Activated CD4-positive, alpha-beta T cell treated with anti-CD3 and anti-CD28 coated beads, Interleukin-2, amount 50 U/mL, for 4 hours (primary cell): ENCODE data around the gene VAV2.

ENCODE experiments used
- DNase-seq, 2 experiments: peaks; one replicate each; pipeline ENCODE4 v3.0.0-alpha.2; 2020

Gene VAV2

GRCh38 chr9:133980864-133981588 lies 11.1 kb downstream of the VAV2 start:
- DNase-seq: no peak

- DNase-seq: no peak
Observed at GRCh38 chr9:133979921-133980863, 11.9 kb downstream of the VAV2 start.

GRCh38 chr9:133979273-133979920 lies 12.7 kb downstream of the VAV2 start:
- no peak for DNase-seq

GRCh38 chr9:133978899-133979272 lies 13.2 kb downstream of the VAV2 start:
- no peak for DNase-seq

GRCh38 chr9:133978226-133978898 lies 13.8 kb downstream of the VAV2 start:
- no peak for DNase-seq

GRCh38 chr9:133977421-133978201 lies 14.5 kb downstream of the VAV2 start:
- no peak for DNase-seq

- DNase-seq: no peak
Observed at GRCh38 chr9:133976887-133977286, 15.2 kb downstream of the VAV2 start.

- DNase-seq: no peak
Observed at GRCh38 chr9:133976191-133976861, 15.8 kb downstream of the VAV2 start.

GRCh38 chr9:133975511-133975910 lies 16.6 kb downstream of the VAV2 start:
- DNase-seq: no peak

GRCh38 chr9:133974631-133975341 lies 17.3 kb downstream of the VAV2 start:
- no peak for DNase-seq

GRCh38 chr9:133973791-133974630 lies 18.1 kb downstream of the VAV2 start:
- DNase-seq: no peak

GRCh38 chr9:133973111-133973790 lies 18.9 kb downstream of the VAV2 start:
- DNase-seq: no peak

GRCh38 chr9:133971981-133972941 lies 19.9 kb downstream of the VAV2 start:
- DNase-seq: no peak

GRCh38 chr9:133971121-133971951 lies 20.8 kb downstream of the VAV2 start:
- no peak for DNase-seq

GRCh38 chr9:133970581-133971058 lies 21.5 kb downstream of the VAV2 start:
- no peak for DNase-seq

- DNase-seq: no peak
Observed at GRCh38 chr9:133969681-133970580, 22.2 kb downstream of the VAV2 start.
